ENCODE data around the gene TFF3.

GRCh38 chr21:42332557-42333317 is 17.5 kb upstream of the TFF3 start:
- no peak for TF ChIP-seq CTCF (IDR thresholded peaks at IDR 0.05; ENCODE audit: low read depth, low read length)
- no peak for TF ChIP-seq MAX (IDR thresholded peaks at IDR 0.05; ENCODE audit: low read depth, low read length)
